Measurements from ENCODE around the gene MAP2K1.

Gene MAP2K1

GRCh38 chr15:66400351-66400774 is 13.7 kb downstream of the MAP2K1 start:
- Histone ChIP-seq H3K4me1 (ENCODE audit: low read length) (no peaks in the 10 kb centered on the region), H3K79me2 (ENCODE audit: low read length) (peaks cover 96% of the 10 kb centered on the region), H3K9me3 (replicated peaks; ENCODE audit: insufficient read depth, low read length) (no peaks in the 10 kb centered on the region), H3K27me3 (replicated peaks; ENCODE audit: insufficient read depth, low read length) (no peaks in the 10 kb centered on the region), H3K4me3 (ENCODE audit: low read length) (no peak overlapping the region), H3K27ac (ENCODE audit: low read length) (no peak overlapping the region), H4K20me1 (ENCODE audit: insufficient read depth, low read length) (peaks cover 7% of the 10 kb centered on the region; the same call in 1 of the 2 replicates), H3K36me3 (replicated peaks; ENCODE audit: insufficient read depth, low read length) (0 out of 2 replicates have a peak, but pooled peaks cover 2% of the 10 kb centered on the region), H3K9ac (ENCODE audit: low read length) (no peak overlapping the region), H3K9me2 (replicated peaks; ENCODE audit: insufficient read depth, low read length) (no peaks in the 10 kb centered on the region), H2AFZ (ENCODE audit: low read length) (no peak overlapping the region), H3K4me2 (ENCODE audit: low read depth, low read length) (no peak overlapping the region), H3F3A (ENCODE audit: insufficient read depth, low read length) (no peaks in the 10 kb centered on the region)
- DNase-seq, result no peak
- TF ChIP-seq CTCF (IDR thresholded peaks at IDR 0.05; ENCODE audit: low read length) (no peak), EZH2phosphoT487 (IDR thresholded peaks at IDR 0.05; ENCODE audit: low read length) (no peak), EZH2 (optimal IDR thresholded peaks at IDR 0.05; ENCODE audit: low read depth, low read length) (no peak)

- Histone ChIP-seq H3K36me3 (replicated peaks; ENCODE audit: insufficient read depth, low read length) (no peaks in the 10 kb centered on the region), H3K9me3 (replicated peaks; ENCODE audit: insufficient read depth, low read length) (no peaks in the 10 kb centered on the region), H3F3A (ENCODE audit: insufficient read depth, low read length) (no peaks in the 10 kb centered on the region), H3K9me2 (replicated peaks; ENCODE audit: insufficient read depth, low read length) (no peaks in the 10 kb centered on the region), H3K27me3 (replicated peaks; ENCODE audit: insufficient read depth, low read length) (no peaks in the 10 kb centered on the region), H4K20me1 (ENCODE audit: insufficient read depth, low read length) (peaks cover 14% of the 10 kb centered on the region; the same call in 1 of the 2 replicates), H3K79me2 (ENCODE audit: low read length) (peaks cover 96% of the 10 kb centered on the region), H3K4me1 (ENCODE audit: low read length) (no peaks in the 10 kb centered on the region), H3K27ac (ENCODE audit: low read length) (no peak overlapping the region), H3K4me2 (ENCODE audit: low read depth, low read length) (no peak overlapping the region), H3K4me3 (ENCODE audit: low read length) (no peak overlapping the region), H2AFZ (ENCODE audit: low read length) (no peak overlapping the region), H3K9ac (ENCODE audit: low read length) (no peak overlapping the region)
- DNase-seq, result no peak
- no peak for TF ChIP-seq EZH2 (optimal IDR thresholded peaks at IDR 0.05; ENCODE audit: low read depth, low read length)
Observed at GRCh38 chr15:66401130-66402021, 14.7 kb downstream of the MAP2K1 start.

GRCh38 chr15:66402761-66403284 is 16.1 kb downstream of the MAP2K1 start:
- TF ChIP-seq EZH2 (optimal IDR thresholded peaks at IDR 0.05; ENCODE audit: low read depth, low read length) (no peak), EZH2phosphoT487 (IDR thresholded peaks at IDR 0.05; ENCODE audit: low read length) (no peak), CTCF (IDR thresholded peaks at IDR 0.05; ENCODE audit: low read length) (no peak)

More at GRCh38 chr15:66402761-66403284, 16.1 kb downstream of the MAP2K1 start:
- no peak overlapping the region for H2AFZ ChIP-seq (ENCODE audit: low read length)
- H3K9ac ChIP-seq (ENCODE audit: low read length), result no peak overlapping the region
- peaks cover 99% of the 10 kb centered on the region for H3K79me2 ChIP-seq (ENCODE audit: low read length)
- no peak for DNase-seq
- H3K4me2 ChIP-seq (ENCODE audit: low read depth, low read length), result no peak overlapping the region
- no peaks in the 10 kb centered on the region for H3K36me3 ChIP-seq (replicated peaks; ENCODE audit: insufficient read depth, low read length)
- no peaks in the 10 kb centered on the region for H3K9me3 ChIP-seq (replicated peaks; ENCODE audit: insufficient read depth, low read length)
- no peaks in the 10 kb centered on the region for H3K9me2 ChIP-seq (replicated peaks; ENCODE audit: insufficient read depth, low read length)
- H3K4me3 ChIP-seq (ENCODE audit: low read length), result no peak overlapping the region
- H3F3A ChIP-seq (ENCODE audit: insufficient read depth, low read length), result no peaks in the 10 kb centered on the region
- H3K27me3 ChIP-seq (replicated peaks; ENCODE audit: insufficient read depth, low read length), result no peaks in the 10 kb centered on the region
- H3K27ac ChIP-seq (ENCODE audit: low read length), result no peak overlapping the region
- H4K20me1 ChIP-seq (ENCODE audit: insufficient read depth, low read length), result peaks cover 14% of the 10 kb centered on the region; the same call in 1 of the 2 replicates
- H3K4me1 ChIP-seq (ENCODE audit: low read length), result no peaks in the 10 kb centered on the region
